Measurements from ENCODE around the gene RARRES2.

The RARRES2 gene

DNA sequence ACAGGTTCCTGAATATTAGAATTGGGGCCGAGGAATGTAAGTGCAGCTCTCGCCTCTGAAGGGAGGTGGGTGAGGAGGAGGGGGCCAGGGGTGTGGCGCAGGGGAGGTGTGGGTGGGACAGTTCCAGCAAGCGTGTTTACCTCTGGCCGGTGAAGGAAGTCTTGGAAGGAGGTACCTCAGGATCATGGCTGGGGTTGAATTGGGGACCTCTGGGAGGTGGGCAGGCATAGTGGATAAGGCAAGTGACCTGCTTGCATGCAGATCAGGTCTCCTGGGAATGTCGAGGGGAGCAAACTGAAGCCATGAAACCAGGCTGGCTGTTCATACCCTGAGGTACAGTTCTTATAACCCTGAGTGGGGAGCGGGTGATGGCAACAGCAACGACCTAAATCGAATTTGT lies 39.7 kb upstream of the RARRES2 start:
- Histone ChIP-seq H3K9ac (ENCODE audit: low read length) (no peak overlapping the region), H4K8ac (ENCODE audit: low read depth, low read length) (no peak overlapping the region), H3K23ac (ENCODE audit: low read length) (no peak overlapping the region)

DNA sequence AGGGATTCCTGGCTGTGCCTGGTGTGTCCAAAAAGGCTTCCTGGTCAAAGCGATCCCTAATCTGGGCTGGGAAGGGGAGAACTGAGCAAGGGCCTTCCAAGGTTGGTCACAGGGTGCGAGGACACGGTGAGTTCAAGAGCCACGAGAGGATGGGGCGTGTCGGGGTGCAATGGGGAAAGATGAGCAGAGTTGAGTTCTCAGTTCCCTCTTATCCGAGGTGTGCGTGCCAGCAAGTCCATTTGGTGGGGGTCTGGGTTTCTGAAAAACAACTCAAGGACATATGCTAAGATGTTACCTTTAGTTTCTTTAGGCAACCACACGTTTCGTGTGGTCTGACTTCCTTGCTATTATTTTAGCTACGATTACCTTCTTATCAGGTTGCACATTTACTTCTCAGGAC lies 39.0 kb upstream of the RARRES2 start:
- peaks cover 35 to 47% of the 10 kb centered on the region in 2 experiments for H3K4me1 ChIP-seq (ENCODE audit: control insufficient read depth in 1 of 2, insufficient read depth in 2 of 2, low read length in 2 of 2)
- no peak overlapping the region for H4K12ac ChIP-seq (ENCODE audit: low read depth, low read length)
- no peak overlapping the region for H2AFZ ChIP-seq (ENCODE audit: insufficient read depth, low read length, poor library complexity)
- DNase-seq = no peak
- H3K9ac ChIP-seq (ENCODE audit: low read length) = no peak overlapping the region
- peak overlapping the region; percentile 8 for H3K14ac ChIP-seq (ENCODE audit: low read length)
- no peaks in the 10 kb centered on the region for H3K27me3 ChIP-seq (ENCODE audit: insufficient read depth, low read length)
- peaks cover 2% of the 10 kb centered on the region for H3K9me3 ChIP-seq (ENCODE audit: insufficient read depth, low read depth, low read length)
- H3K36me3 ChIP-seq (ENCODE audit: control insufficient read depth in 1 of 2, insufficient read depth in 2 of 2, low read length in 2 of 2) = peaks cover 2 to 5% of the 10 kb centered on the region in 2 experiments
- H2BK5ac ChIP-seq (ENCODE audit: low read depth, low read length, poor library complexity) = no peak overlapping the region
- no peak overlapping the region for H3K4me3 ChIP-seq (ENCODE audit: low read depth, low read length)
- peak overlapping the region; percentile 6 for H3K4ac ChIP-seq (ENCODE audit: low read depth, low read length)
- H3K79me2 ChIP-seq (ENCODE audit: control insufficient read depth, insufficient read depth, low read length, poor library complexity) = peaks cover 18% of the 10 kb centered on the region
- peak overlapping the region; percentile 74 for H3K4me2 ChIP-seq (ENCODE audit: low read length)
- no peak overlapping the region for H4K8ac ChIP-seq (ENCODE audit: low read depth, low read length)
- H2BK12ac ChIP-seq (ENCODE audit: low read length) = no peak overlapping the region
- H3K18ac ChIP-seq (ENCODE audit: low read length) = peak overlapping the region; percentile 26
- no peak overlapping the region for H2AK5ac ChIP-seq (ENCODE audit: low read length)
- H2BK120ac ChIP-seq (ENCODE audit: insufficient read depth, low read length, poor library complexity) = no peak overlapping the region
- no peak overlapping the region for H3K23ac ChIP-seq (ENCODE audit: low read length)
- H3K27ac ChIP-seq (ENCODE audit: low read depth, low read length) = no peak overlapping the region
- H4K91ac ChIP-seq (ENCODE audit: low read depth, low read length) = no peak overlapping the region
- H3K79me1 ChIP-seq (ENCODE audit: low read length) = peaks cover 31% of the 10 kb centered on the region
- no CpG with 5 or more reads among the region's 11 CpGs for WGBS (ENCODE audit: extremely low coverage, insufficient coverage, insufficient read length)

More for the DNA sequence above, 39.7 kb upstream of the RARRES2 start:
- no peak overlapping the region for H3K14ac ChIP-seq (ENCODE audit: low read length)
- H2BK5ac ChIP-seq (ENCODE audit: low read depth, low read length, poor library complexity) = no peak overlapping the region
- no peak overlapping the region for H2BK120ac ChIP-seq (ENCODE audit: insufficient read depth, low read length, poor library complexity)
- no peak overlapping the region for H4K12ac ChIP-seq (ENCODE audit: low read depth, low read length)
- H3K4ac ChIP-seq (ENCODE audit: low read depth, low read length) = peak overlapping the region; percentile 57
- no peak overlapping the region for H3K4me3 ChIP-seq (ENCODE audit: low read depth, low read length)
- peaks cover 2% of the 10 kb centered on the region for H3K9me3 ChIP-seq (ENCODE audit: insufficient read depth, low read depth, low read length)
- no peak overlapping the region for H3K4me2 ChIP-seq (ENCODE audit: low read length)
- H3K4me1 ChIP-seq (ENCODE audit: control insufficient read depth in 1 of 2, insufficient read depth in 2 of 2, low read length in 2 of 2) = peaks cover 33 to 42% of the 10 kb centered on the region in 2 experiments
- no peak for DNase-seq
- peaks cover 18% of the 10 kb centered on the region for H3K79me2 ChIP-seq (ENCODE audit: control insufficient read depth, insufficient read depth, low read length, poor library complexity)
- peak overlapping the region; percentile 12 for H4K91ac ChIP-seq (ENCODE audit: low read depth, low read length)
- H3K36me3 ChIP-seq (ENCODE audit: control insufficient read depth in 1 of 2, insufficient read depth in 2 of 2, low read length in 2 of 2) = peaks cover 2 to 7% of the 10 kb centered on the region in 2 experiments
- peak overlapping the region; percentile 4 for H2AK5ac ChIP-seq (ENCODE audit: low read length)
- H3K27me3 ChIP-seq (ENCODE audit: insufficient read depth, low read length) = no peaks in the 10 kb centered on the region
- no peak overlapping the region for H2AFZ ChIP-seq (ENCODE audit: insufficient read depth, low read length, poor library complexity)
- H2BK12ac ChIP-seq (ENCODE audit: low read length) = no peak overlapping the region
- peaks cover 30% of the 10 kb centered on the region for H3K79me1 ChIP-seq (ENCODE audit: low read length)
- H3K27ac ChIP-seq (ENCODE audit: low read depth, low read length) = no peak overlapping the region
- no CpG with 5 or more reads among the region's 9 CpGs for WGBS (ENCODE audit: extremely low coverage, insufficient coverage, insufficient read length)
- peak overlapping the region; percentile 68 for H3K18ac ChIP-seq (ENCODE audit: low read length)

DNA sequence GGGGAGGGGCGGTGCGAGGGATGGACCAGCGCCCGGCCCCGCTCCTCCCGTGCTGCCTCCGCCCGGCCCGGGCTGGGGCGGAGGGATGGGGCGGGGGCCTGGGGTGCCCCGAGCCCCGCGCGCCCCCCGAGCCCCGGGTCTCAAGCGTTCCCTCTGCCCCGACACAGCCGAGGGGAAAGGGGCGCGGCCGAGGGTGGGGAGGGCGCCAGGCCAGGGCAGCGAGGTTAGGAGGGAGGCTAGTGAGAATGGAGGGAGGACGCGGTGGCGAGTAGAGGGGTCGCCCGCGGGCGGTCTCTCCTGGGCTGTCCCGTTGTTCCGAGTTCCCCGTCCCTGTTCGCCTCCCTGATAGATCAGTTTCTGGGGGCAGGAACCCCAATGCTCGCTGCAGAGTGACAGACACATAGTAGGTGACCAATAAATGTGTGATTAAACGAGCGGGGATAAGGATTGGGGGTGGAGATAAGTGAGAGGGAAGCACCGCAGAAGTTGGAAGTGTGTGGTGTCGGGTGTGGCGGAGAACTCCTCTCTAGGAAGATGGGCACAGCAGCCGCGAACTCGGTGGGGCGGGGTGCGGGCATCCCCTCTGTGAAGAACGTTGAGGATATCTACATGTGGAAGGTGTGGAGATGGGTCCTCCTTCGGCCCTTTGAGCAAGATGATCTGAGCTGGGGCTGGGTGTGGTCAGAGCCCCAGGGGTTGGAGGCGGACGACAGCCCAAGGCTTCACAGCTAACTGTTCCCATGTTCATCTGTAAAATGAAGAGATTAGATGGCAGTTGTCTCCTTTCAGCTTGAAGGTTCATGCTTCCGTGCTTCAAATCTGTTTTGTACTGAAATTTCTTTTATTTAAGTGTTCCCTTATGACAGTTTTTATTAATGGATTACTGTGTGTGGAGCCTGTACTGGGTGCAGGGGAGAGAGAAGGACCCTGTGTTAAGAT lies 38.3 kb upstream of the RARRES2 start:
- peak overlapping the region; percentile 87 for H3K4me3 ChIP-seq (ENCODE audit: low read depth, low read length)
- peak overlapping the region; percentile 88 for H4K12ac ChIP-seq (ENCODE audit: low read depth, low read length)

DNA sequence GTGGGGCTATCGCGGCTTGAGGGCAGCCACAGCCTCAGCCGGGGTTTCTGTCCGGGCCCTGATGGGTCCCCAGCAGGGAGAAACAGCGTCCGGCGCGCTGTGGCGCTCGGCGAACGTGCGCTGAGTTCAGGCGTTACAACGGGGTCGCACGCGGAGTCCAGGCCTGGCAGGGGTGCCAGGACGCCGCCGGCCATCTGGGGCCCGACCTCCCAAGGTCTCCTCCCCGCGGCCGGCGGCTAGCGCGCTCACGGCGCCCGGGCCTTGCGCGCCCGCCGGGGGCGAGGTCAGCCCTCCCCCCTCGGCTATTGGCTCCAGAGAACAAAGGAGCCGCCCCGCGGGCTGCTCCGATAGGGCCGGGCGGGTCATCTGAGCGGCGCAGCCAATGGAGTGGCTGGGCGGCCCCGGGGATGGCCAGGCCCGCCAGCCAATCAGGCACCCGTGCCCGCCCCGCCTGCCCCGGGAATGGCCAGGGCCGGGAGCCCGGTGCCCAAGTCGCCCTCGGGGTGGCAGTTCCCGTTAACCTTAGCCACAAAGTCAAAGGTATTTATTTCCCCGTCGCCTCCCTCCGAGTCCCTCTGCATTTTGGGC lies 37.5 kb upstream of the RARRES2 start, which contains the start of gene ZNF775:
Gene ZNF775 (plus strand): TSS at position 478 of the 588 bp plus-strand sequence. CDS start 9,141 bp downstream, outside the sequence.
- peaks cover 30 to 42% of the 10 kb centered on the region in 2 experiments for H3K4me1 ChIP-seq (ENCODE audit: control insufficient read depth in 1 of 2, insufficient read depth in 2 of 2, low read length in 2 of 2)
- H3K36me3 ChIP-seq (ENCODE audit: control insufficient read depth in 1 of 2, insufficient read depth in 2 of 2, low read length in 2 of 2) = peaks cover 4 to 5% of the 10 kb centered on the region in 2 experiments
- peaks cover 20% of the 10 kb centered on the region for H3K79me2 ChIP-seq (ENCODE audit: control insufficient read depth, insufficient read depth, low read length, poor library complexity)
- peak within 1 kb of the TSS; percentile 96 for H3K4ac ChIP-seq (ENCODE audit: low read depth, low read length)
- peak within 1 kb of the TSS; percentile 74 for H3K4me2 ChIP-seq (ENCODE audit: low read length)
- peak within 1 kb of the TSS; percentile 97 for H2AK5ac ChIP-seq (ENCODE audit: low read length)
- no CpG with 5 or more reads among the region's 60 CpGs for WGBS (ENCODE audit: extremely low coverage, insufficient coverage, insufficient read length)
- H3K9me3 ChIP-seq (ENCODE audit: insufficient read depth, low read depth, low read length) = peaks cover 2% of the 10 kb centered on the region
- peak within 1 kb of the TSS; percentile 99 for H3K18ac ChIP-seq (ENCODE audit: low read length)
- H2AFZ ChIP-seq (ENCODE audit: insufficient read depth, low read length, poor library complexity) = peak within 1 kb of the TSS; percentile 80
- peak within 1 kb of the TSS; percentile 89 for H3K9ac ChIP-seq (ENCODE audit: low read length)
- H4K12ac ChIP-seq (ENCODE audit: low read depth, low read length) = peak within 1 kb of the TSS; percentile 88
- peak within 1 kb of the TSS; percentile 96 for H3K27ac ChIP-seq (ENCODE audit: low read depth, low read length)
- peak within 1 kb of the TSS; percentile 92 for H4K8ac ChIP-seq (ENCODE audit: low read depth, low read length)
- no peaks in the 10 kb centered on the region for H3K27me3 ChIP-seq (ENCODE audit: insufficient read depth, low read length)
- peak within 1 kb of the TSS; percentile 99 for H4K91ac ChIP-seq (ENCODE audit: low read depth, low read length)
- peak; percentile 97 to 98 for DNase-seq
- peak within 1 kb of the TSS; percentile 87 for H3K4me3 ChIP-seq (ENCODE audit: low read depth, low read length)
- H3K23ac ChIP-seq (ENCODE audit: low read length) = no peak within 1 kb of the TSS
- H2BK5ac ChIP-seq (ENCODE audit: low read depth, low read length, poor library complexity) = peak within 1 kb of the TSS; percentile 94
- peak within 1 kb of the TSS; percentile 98 for H3K14ac ChIP-seq (ENCODE audit: low read length)
- H3K79me1 ChIP-seq (ENCODE audit: low read length) = peaks cover 34% of the 10 kb centered on the region
- peak within 1 kb of the TSS; percentile 96 for H2BK120ac ChIP-seq (ENCODE audit: insufficient read depth, low read length, poor library complexity)
- H2BK12ac ChIP-seq (ENCODE audit: low read length) = peak within 1 kb of the TSS; percentile 74

More for the DNA sequence above, 38.3 kb upstream of the RARRES2 start:
- Histone ChIP-seq H2BK12ac (ENCODE audit: low read length) (peak overlapping the region; percentile 74), H3K4ac (ENCODE audit: low read depth, low read length) (peak overlapping the region; percentile 96), H3K79me1 (ENCODE audit: low read length) (peaks cover 31% of the 10 kb centered on the region), H3K23ac (ENCODE audit: low read length) (no peak overlapping the region), H3K36me3 (ENCODE audit: control insufficient read depth in 1 of 2, insufficient read depth in 2 of 2, low read length in 2 of 2) (peaks cover 2 to 5% of the 10 kb centered on the region in 2 experiments), H2BK120ac (ENCODE audit: insufficient read depth, low read length, poor library complexity) (peak overlapping the region; percentile 96), H2BK5ac (ENCODE audit: low read depth, low read length, poor library complexity) (peak overlapping the region; percentile 94), H4K8ac (ENCODE audit: low read depth, low read length) (peak overlapping the region; percentile 92), H3K18ac (ENCODE audit: low read length) (peak overlapping the region; percentile 99), H3K14ac (ENCODE audit: low read length) (peak overlapping the region; percentile 98), H3K27ac (ENCODE audit: low read depth, low read length) (peak overlapping the region; percentile 91), H3K9me3 (ENCODE audit: insufficient read depth, low read depth, low read length) (peaks cover 2% of the 10 kb centered on the region), H3K27me3 (ENCODE audit: insufficient read depth, low read length) (no peaks in the 10 kb centered on the region), H2AK5ac (ENCODE audit: low read length) (peak overlapping the region; percentile 97), H2AFZ (ENCODE audit: insufficient read depth, low read length, poor library complexity) (peak overlapping the region; percentile 80), H3K4me1 (ENCODE audit: control insufficient read depth in 1 of 2, insufficient read depth in 2 of 2, low read length in 2 of 2) (peaks cover 33 to 45% of the 10 kb centered on the region in 2 experiments), H3K9ac (ENCODE audit: low read length) (peak overlapping the region; percentile 75), H3K79me2 (ENCODE audit: control insufficient read depth, insufficient read depth, low read length, poor library complexity) (peaks cover 18% of the 10 kb centered on the region), H4K91ac (ENCODE audit: low read depth, low read length) (peak overlapping the region; percentile 99), H3K4me2 (ENCODE audit: low read length) (peak overlapping the region; percentile 74)
- DNase-seq = peak in 1 of 2 donors; percentile 17
- no CpG with 5 or more reads among the region's 52 CpGs for WGBS (ENCODE audit: extremely low coverage, insufficient coverage, insufficient read length)

Data from trophoblast cell (in vitro differentiated cells and primary cell).